Measurements from ENCODE around the gene DAB2IP.
"Not testable (repeated sequence)": the region's sequence is repeated elsewhere in the genome, so short reads cannot be mapped to it uniquely, and the experiment has no call there.

Gene DAB2IP

GRCh38 chr9:121651295-121652020 is at the start of gene DAB2IP:
Gene DAB2IP, plus strand, starts transcription at chr9:121651634. Its CDS starts 142 bp downstream, at chr9:121651776.
- DNase-seq: no peak

DNA sequence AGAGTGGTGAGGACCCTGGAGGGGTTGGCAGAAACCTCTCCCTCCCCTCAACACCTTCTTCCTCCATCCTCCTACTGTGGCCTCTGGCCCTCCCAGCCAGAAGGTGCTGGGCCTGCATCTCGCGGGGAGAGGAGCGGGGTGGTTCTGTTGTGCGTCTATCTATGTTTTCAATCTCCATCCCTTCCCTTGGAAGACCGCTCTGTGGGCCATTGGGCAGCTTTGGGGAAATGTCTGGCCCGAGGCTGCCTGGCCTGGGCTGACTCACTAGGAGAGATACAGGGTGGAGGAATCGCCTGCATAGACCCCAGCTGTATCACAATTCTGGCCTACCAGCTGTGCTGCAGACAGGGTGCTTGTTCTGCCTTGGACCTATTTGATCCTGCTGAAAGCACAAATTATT is 48.4 kb upstream of the DAB2IP start:
- DNase-seq: no peak

- DNase-seq: peak; percentile 34
Measured at GRCh38 chr9:121604242-121604641, 47.2 kb upstream of the DAB2IP start.

DNA sequence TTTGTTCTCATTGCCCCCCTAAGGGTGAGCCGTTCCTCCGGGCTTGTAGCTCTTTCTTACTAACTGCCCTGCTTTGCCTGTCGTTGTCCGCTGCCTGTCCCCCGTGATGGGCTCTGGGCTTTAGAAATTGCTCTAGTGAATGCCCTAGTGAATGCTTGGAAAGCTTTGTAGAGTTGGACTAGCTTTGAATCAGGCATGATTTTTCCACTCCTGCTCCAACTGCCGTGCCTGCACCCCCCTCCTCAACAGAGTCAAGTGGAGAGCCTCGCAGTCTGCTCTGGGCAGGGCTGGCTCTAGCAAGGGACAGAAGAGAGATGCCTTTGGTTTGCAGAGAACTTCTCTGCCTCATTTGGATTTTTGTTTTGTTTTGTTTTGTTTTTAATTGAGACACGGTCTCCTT is 46.8 kb upstream of the DAB2IP start:
- no peak for DNase-seq

- DNase-seq: peak; percentile 74
Measured at GRCh38 chr9:121607434-121608167, 43.8 kb upstream of the DAB2IP start.

- DNase-seq: no peak
Measured at GRCh38 chr9:121608168-121608853, 43.1 kb upstream of the DAB2IP start.

- no peak for DNase-seq
Measured at GRCh38 chr9:121609822-121610637, 41.4 kb upstream of the DAB2IP start.

DNA sequence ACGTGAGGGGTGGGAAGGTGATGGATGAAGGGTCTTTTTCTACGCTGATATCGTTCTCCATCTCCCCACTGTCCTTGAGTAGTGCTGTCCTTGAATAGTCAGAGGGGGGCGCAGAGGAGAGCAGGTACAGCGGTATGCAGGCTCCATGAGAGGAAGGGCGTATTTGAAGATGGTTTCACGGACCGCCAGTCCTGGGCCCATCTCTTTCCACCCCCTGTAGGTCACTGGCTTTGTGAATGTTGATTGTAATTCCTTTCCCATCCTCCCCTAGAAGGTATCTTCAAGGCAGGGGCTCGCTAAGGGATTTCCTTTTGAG is 40.8 kb upstream of the DAB2IP start:
- DNase-seq: no peak

- DNase-seq: no peak
Measured at GRCh38 chr9:121612511-121612998, 38.9 kb upstream of the DAB2IP start.

DNA sequence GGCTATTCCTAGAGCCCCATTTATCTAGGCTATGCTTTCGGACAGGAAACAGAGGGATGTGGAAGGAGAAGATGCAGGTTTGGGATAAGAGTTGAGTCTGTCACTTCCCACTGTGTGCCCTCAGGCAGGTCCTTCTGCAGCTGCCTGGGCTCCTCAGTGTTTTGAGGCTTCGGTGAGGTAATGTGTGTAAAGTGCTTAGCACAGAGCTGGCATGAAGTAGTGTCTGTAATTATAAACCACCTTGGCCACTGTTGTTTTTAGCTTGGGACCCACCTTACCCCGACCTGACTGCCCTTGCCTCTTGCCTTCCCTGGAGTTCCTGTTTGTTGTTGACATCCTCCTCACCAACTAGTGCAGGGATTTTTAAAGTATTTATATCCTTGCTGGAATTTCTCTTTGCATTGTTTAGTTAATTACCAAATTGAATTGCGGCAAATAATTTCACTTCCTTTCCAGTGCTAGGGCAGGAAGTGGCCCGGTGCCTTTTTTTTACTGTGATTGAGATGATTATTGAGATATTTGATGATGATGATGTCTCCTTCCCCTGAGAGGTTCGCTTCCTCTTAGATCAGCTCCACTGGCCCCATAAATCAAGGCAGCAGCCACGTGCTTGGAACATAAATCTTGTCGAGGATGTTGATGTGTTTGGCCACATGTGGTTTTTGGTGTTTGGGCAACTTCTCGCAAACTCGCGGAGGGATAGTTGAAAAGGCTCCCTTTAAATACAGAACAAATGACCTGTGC is 38.3 kb upstream of the DAB2IP start:
- DNase-seq: peak; percentile 53

DNA sequence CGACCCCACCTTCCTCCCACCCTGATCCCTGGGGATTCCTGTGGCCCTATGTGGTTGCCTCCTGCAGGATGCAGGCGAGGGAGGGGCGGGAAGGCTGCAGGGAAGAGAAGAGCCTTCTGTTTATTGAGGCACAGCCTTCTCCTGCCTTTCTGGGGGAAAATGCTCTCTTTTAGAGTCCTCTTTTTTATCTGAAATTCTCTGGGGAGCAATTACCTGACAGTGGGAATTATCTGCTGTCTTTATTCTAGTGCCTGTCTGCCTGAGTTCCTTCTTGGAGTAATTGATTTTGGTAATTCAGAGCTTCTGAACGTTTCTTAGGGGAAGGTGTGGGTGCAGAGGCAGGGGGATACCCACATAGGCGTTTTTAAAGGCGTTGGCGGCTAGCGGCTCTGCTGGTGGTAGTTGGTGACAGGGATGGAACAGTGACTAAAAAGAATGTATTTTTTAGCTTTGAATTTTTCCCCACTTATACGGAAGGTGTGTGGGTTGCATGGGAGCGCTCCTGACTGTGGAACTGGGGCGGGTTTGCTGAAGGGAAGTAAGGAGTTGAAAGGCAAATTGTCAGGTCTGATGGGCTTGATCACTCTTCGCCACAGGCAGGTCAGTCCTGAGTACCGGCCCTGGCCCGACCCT is 35.2 kb upstream of the DAB2IP start:
- no peak for DNase-seq

GRCh38 chr9:121618504-121618903 is 32.9 kb upstream of the DAB2IP start:
- DNase-seq: no peak

GRCh38 chr9:121618910-121619309 is 32.5 kb upstream of the DAB2IP start:
- not testable (repeated sequence) for DNase-seq

- no peak for DNase-seq
Measured at GRCh38 chr9:121619545-121620324, 31.7 kb upstream of the DAB2IP start.

DNA sequence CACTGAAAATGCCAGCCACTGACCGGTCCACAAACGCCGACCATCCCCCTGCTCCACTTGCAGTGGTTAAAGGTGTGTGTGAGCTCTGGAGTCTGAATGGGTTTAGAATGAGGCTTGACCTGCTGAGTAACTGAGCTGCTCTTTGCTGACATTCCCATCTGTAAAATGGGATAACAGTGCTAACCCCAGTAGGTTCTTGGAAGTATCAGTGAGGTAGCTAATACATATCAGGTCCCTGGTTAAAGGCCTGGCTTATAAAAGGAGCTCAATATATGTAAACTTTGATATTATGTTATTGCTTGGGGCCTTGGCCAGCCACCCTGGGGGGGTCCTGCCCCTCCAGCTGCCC is 31.1 kb upstream of the DAB2IP start:
- no peak for DNase-seq

- DNase-seq: no peak
Measured at GRCh38 chr9:121620777-121621449, 30.5 kb upstream of the DAB2IP start.

DNA sequence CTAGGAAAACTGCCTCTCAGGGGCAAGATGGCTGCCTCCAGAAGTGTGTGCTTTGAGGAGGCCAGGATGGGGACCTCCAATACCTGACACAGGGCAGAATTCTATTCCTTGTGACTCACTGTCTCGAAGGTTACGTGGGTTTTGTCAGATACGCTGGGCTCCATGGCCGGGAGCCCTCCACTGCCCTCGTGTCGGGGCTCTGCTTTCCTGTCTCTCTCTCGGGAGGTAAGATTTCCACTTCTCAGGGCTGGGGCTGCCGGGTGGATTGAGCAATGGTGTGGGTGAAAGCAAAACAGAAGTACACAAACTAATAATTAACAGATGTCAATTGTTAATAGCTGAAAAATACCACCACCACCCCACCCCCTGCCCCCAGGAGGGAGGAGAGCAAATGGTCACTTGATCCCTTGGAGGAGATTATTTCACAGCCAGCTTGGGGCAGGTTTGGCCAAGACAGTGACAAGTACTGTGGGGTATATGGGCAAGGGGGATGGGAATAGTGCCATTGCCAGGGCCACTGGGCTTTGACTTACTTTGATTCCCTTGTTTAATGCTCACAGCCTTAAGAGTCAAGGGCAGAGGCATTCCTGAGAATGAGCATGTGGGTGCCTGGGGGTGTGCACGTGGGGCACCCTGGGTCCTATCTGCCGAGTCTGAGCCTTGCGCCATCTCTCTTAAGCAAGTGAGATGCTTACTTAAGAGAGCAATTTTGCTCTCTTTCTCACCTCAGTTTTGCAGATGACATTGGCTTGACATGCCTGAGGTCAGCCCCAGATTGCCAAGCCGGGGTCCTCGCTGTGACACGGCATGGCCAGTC is 28.8 kb upstream of the DAB2IP start:
- no peak for DNase-seq

DNA sequence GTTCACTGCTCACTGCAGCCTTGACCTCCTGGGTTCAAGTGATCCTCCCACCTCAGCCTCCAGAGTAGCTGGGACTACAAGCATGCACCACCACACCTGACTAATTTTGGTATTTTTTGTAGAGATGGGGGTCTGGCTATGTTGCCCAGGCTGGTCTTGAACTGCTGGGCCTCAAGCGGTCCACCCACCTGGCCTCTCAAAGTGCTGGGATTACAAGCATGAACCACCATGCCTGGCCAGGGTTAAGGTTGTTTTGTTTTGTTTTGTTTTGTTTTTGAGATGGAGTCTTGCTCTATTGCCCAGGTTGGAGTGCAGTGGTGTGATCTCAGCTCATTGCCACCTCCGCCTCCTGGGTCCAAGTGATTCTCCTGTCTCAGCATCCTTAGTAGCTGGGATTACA is 28.0 kb upstream of the DAB2IP start:
- not testable (repeated sequence) for DNase-seq

DNA sequence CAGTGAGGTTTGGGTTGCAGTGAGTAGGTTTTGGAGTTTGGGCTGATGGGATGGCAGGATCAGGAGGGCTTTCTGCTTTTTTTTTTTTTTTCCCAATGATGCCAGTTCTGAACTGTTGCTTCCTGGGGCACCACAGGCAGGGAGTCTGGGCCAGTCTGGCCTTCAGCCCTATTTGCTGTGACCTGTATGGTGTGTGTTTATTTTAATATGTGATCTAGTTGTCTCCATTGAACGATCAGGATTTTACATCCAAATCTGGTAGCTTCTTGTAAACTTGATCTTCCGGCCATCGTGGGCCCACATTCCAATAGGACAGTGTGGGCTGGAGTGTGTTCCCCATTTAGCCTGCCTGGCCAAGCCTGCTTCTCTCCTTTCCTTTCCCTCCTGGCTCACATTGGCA is 25.8 kb upstream of the DAB2IP start:
- DNase-seq: no peak

- DNase-seq: no peak
Measured at GRCh38 chr9:121626012-121626411, 25.4 kb upstream of the DAB2IP start.
